Measurements from ENCODE around the gene CISTR.
"Not testable (repeated sequence)": the region's sequence is repeated elsewhere in the genome, so short reads cannot be mapped to it uniquely, and the experiment has no call there.

CISTR gene

GRCh38 chr12:53739214-53740129 is 12.3 kb downstream of the CISTR start:
- peak; percentile 18 for DNase-seq

- peak; percentile 78 for DNase-seq
Measured at GRCh38 chr12:53738406-53739213, 13.2 kb downstream of the CISTR start.

GRCh38 chr12:53737951-53738405 is 13.8 kb downstream of the CISTR start:
- no peak for DNase-seq

- no peak for DNase-seq
Measured at GRCh38 chr12:53737093-53737808, 14.5 kb downstream of the CISTR start.

- DNase-seq: no peak
Measured at GRCh38 chr12:53736592-53736991, 15.2 kb downstream of the CISTR start.

GRCh38 chr12:53735556-53735955 is 16.2 kb downstream of the CISTR start:
- DNase-seq: no peak

- no peak for DNase-seq
Measured at GRCh38 chr12:53734425-53734824, 17.4 kb downstream of the CISTR start.

GRCh38 chr12:53733807-53734200 is 18.0 kb downstream of the CISTR start:
- DNase-seq: no peak

GRCh38 chr12:53733051-53733806 is 18.6 kb downstream of the CISTR start:
- DNase-seq: no peak

GRCh38 chr12:53729644-53730043 is 22.1 kb downstream of the CISTR start:
- no peak for DNase-seq

- DNase-seq: no peak
Measured at GRCh38 chr12:53728206-53728605, 23.6 kb downstream of the CISTR start.

- DNase-seq: peak; percentile 97
Measured at GRCh38 chr12:53727310-53728041, 24.3 kb downstream of the CISTR start, which contains the start of gene CALCOCO1. TSS of gene CALCOCO1 (minus strand) at chr12:53727452. CDS start at chr12:53725242, 2,210 bp downstream.

- DNase-seq: no peak
Measured at GRCh38 chr12:53726946-53727309, 24.9 kb downstream of the CISTR start.

GRCh38 chr12:53726341-53726740 is 25.4 kb downstream of the CISTR start:
- no peak for DNase-seq

- no peak for DNase-seq
Measured at GRCh38 chr12:53725824-53726223, 26.0 kb downstream of the CISTR start.

- DNase-seq: no peak
Measured at GRCh38 chr12:53722450-53723041, 29.2 kb downstream of the CISTR start.

- DNase-seq: no peak
Measured at GRCh38 chr12:53720946-53721345, 30.8 kb downstream of the CISTR start.

GRCh38 chr12:53719649-53720048 is 32.1 kb downstream of the CISTR start:
- no peak for DNase-seq

- DNase-seq: not testable (repeated sequence)
Measured at GRCh38 chr12:53718567-53718966, 33.2 kb downstream of the CISTR start.

GRCh38 chr12:53717319-53717718 is 34.5 kb downstream of the CISTR start:
- no peak for DNase-seq

GRCh38 chr12:53714004-53714403 is 37.8 kb downstream of the CISTR start:
- no peak for DNase-seq
